Measurements from ENCODE around the gene CDK6.

DNA sequence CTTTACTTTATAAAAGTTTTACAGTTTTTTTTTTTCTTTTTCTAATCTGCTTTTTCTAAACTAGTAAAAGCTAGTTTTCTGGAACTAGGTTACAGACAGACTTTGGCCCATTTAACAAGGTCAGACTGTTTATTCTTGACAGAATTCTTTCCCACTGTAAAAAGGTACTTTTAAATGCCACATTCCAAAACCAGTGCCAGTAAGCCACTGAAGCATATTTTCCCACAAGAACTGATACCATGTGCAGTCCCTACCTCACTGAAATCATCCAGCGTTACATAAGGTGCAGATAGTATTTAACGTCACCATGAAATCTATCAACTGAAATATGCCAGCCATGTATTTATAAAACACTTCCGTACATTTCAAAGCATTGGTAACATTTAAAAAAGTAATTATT is 121.6 kb downstream of the CDK6 start:
- TF ChIP-seq, protein P1, sequence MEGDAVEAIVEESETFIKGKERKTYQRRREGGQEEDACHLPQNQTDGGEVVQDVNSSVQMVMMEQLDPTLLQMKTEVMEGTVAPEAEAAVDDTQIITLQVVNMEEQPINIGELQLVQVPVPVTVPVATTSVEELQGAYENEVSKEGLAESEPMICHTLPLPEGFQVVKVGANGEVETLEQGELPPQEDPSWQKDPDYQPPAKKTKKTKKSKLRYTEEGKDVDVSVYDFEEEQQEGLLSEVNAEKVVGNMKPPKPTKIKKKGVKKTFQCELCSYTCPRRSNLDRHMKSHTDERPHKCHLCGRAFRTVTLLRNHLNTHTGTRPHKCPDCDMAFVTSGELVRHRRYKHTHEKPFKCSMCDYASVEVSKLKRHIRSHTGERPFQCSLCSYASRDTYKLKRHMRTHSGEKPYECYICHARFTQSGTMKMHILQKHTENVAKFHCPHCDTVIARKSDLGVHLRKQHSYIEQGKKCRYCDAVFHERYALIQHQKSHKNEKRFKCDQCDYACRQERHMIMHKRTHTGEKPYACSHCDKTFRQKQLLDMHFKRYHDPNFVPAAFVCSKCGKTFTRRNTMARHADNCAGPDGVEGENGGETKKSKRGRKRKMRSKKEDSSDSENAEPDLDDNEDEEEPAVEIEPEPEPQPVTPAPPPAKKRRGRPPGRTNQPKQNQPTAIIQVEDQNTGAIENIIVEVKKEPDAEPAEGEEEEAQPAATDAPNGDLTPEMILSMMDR (IDR thresholded peaks at IDR 0.05; ENCODE audit: borderline replicate concordance, extremely low read depth, low read length, poor library complexity, severe bottlenecking): no peak
- TF ChIP-seq EZH2 (IDR thresholded peaks at IDR 0.05; ENCODE audit: borderline replicate concordance, low read depth, low read length, severe bottlenecking): no peak
